Measurements from ENCODE around the gene NOC4L.
"Not testable (repeated sequence)": the region's sequence is repeated elsewhere in the genome, so short reads cannot be mapped to it uniquely, and the experiment has no call there.

The NOC4L gene

GRCh38 chr12:132144810-132145168 is 532 bp downstream of the NOC4L start:
- no peak for DNase-seq

GRCh38 chr12:132145334-132145733 is 1.1 kb downstream of the NOC4L start:
- no peak for DNase-seq

- no peak for DNase-seq
Measured at GRCh38 chr12:132146098-132146497, 1.8 kb downstream of the NOC4L start.

- no peak for DNase-seq
Measured at GRCh38 chr12:132146772-132147422, 2.6 kb downstream of the NOC4L start.

- DNase-seq: no peak
Measured at GRCh38 chr12:132147423-132148367, 3.4 kb downstream of the NOC4L start.

GRCh38 chr12:132148368-132149045 is 4.2 kb downstream of the NOC4L start:
- DNase-seq: no peak

- not testable (repeated sequence) for DNase-seq
Measured at GRCh38 chr12:132149526-132149925, 5.3 kb downstream of the NOC4L start.

GRCh38 chr12:132150780-132151144 is 6.5 kb downstream of the NOC4L start:
- no peak for DNase-seq

GRCh38 chr12:132151145-132151765 is 7.0 kb downstream of the NOC4L start:
- DNase-seq: no peak

- DNase-seq: no peak
Measured at GRCh38 chr12:132151766-132152410, 7.6 kb downstream of the NOC4L start.

- no peak for DNase-seq
Measured at GRCh38 chr12:132152411-132152821, 8.2 kb downstream of the NOC4L start.

GRCh38 chr12:132152953-132153352 is 8.7 kb downstream of the NOC4L start:
- DNase-seq: no peak

- no peak for DNase-seq
Measured at GRCh38 chr12:132153501-132154340, 9.5 kb downstream of the NOC4L start.

GRCh38 chr12:132154341-132154761 is 10.1 kb downstream of the NOC4L start:
- DNase-seq: no peak

GRCh38 chr12:132154941-132155770 is 10.9 kb downstream of the NOC4L start:
- no peak for DNase-seq

GRCh38 chr12:132155771-132156572 is 11.7 kb downstream of the NOC4L start:
- DNase-seq: no peak

- DNase-seq: no peak
Measured at GRCh38 chr12:132156573-132157325, 12.5 kb downstream of the NOC4L start.

GRCh38 chr12:132157733-132158409 is 13.6 kb downstream of the NOC4L start:
- DNase-seq: no peak
